Heart right ventricle (tissue), 16 donors: Measurements from ENCODE around the gene DCAF4L1. TPM values are rescaled to one million over a fixed set of nuclear protein-coding genes. Genes with fewer than 3 reads are reported as not detected.

Experiments used
- ATAC-seq, 8 donors: fragments of 200-7000 bp; cut with Tn5 transposase; one replicate each; pipeline ENCODE4 v1.9.1; 2020; ENCODE audit warnings: mild to moderate bottlenecking in 8 of 8, moderate library complexity in 8 of 8, moderate number of reproducible peaks in 1 of 8
- DNase-seq, 2 donors: peaks; one replicate each; pipeline ENCODE4 v3.0.0-alpha.2; 2020
- H3K27ac ChIP-seq, 10 donors: fragments of 200-600 bp; sonication (generic) in 2 of 10; one replicate each; pipeline versions ENCODE4 v1.5.0 to v1.8.0; 2020 to 2022; ENCODE audit warnings: mild to moderate bottlenecking in 3 of 10
- H3K27me3 ChIP-seq, 7 donors: fragments of 200-600 bp; one replicate each; pipeline ENCODE4 v1.8.0; 2021 to 2022; ENCODE audit warnings: mild to moderate bottlenecking in 2 of 7
- H3K36me3 ChIP-seq, 9 donors: fragments of 200-600 bp; sonication (generic) in 1 of 9; one replicate each; pipeline versions ENCODE4 v1.5.0 to v1.8.0; 2020 to 2022; ENCODE audit warnings: mild to moderate bottlenecking in 2 of 9
- H3K4me1 ChIP-seq, 9 donors: fragments of 200-600 bp; sonication (generic) in 1 of 9; one replicate each; pipeline versions ENCODE4 v1.5.0 to v1.8.0; 2020 to 2022; ENCODE audit warnings: mild to moderate bottlenecking in 4 of 9
- H3K4me3 ChIP-seq, 10 donors: fragments of 200-600 bp; sonication (generic) in 2 of 10; one replicate each; pipeline versions ENCODE4 v1.5.0 to v1.8.0; 2020 to 2022; ENCODE audit warnings: mild to moderate bottlenecking in 7 of 10, moderate library complexity in 2 of 10
- H3K9me3 ChIP-seq, 11 donors: fragments of 200-600 bp in 10 of 11; sonication (generic) in 2 of 11; one replicate each; pipeline versions ENCODE4 v1.5.0 to v1.8.0; 2013 to 2022; ENCODE audit warnings: mild to moderate bottlenecking in 2 of 11, control low read depth in 1 of 11, moderate library complexity in 1 of 11
- CTCF ChIP-seq, 9 donors: fragments of 200-600 bp; sonication (generic) in 2 of 9; IDR thresholded peaks; one replicate each; pipeline versions ENCODE4 v1.5.0 to v1.8.0; 2021 to 2022; ENCODE audit warnings: antibody characterized with exemption in 9 of 9, mild to moderate bottlenecking in 5 of 9, moderate library complexity in 1 of 9
- WGBS, 2 donors: extraction: QIAGEN DNeasy Blood & Tissue Kit; methylation state at CpG; one replicate each; pipeline ENCODE4 v1.1.7; 2013; ENCODE audit warnings: inconsistent platforms in 1 of 2; 5-methylcytosine and 5-hydroxymethylcytosine counted together
- intact Hi-C, 10 donors: fragments of 100-400 bp; cut with DNase I; formaldehyde crosslinking; loops; one replicate each; pipeline versions ENCODE4 v1.11.1 to v1.14.2; 2022
- long read RNA-seq, 3 donors: library from polyadenylated mRNA; unstranded; transcript quantifications; one replicate each; pipeline ENCODE4 v2.0.0, GENCODE V29; 2020 to 2021
- polyA plus RNA-seq, 2 donors: library from polyadenylated mRNA; stranded (reverse); fragments of 200-250 nt; gene quantifications; one replicate each; pipeline ENCODE4 v1.2.3, GENCODE V29; 2013
- total RNA-seq, 10 donors: library from RNA; stranded (reverse); fragmentation: NEBNext Ultra II Directional in 3 of 10; extraction: Animal tissue kit (Norgen Biotek cat#: 25700) in 3 of 10; gene quantifications; one replicate each; pipeline versions ENCODE4 v1.2.1 to v1.2.4, GENCODE V29; 2021 to 2023
- donor health status: Arrhythmogenic right ventricular cardiomyopathy.
- donor health status: ischemic (EF 13 %, LVEDD 7.1; RV severe dilation, severe dysfunction).
- donor health status: healthy with polysubstance abuse.
- donor health status: DM: no; HTN: yes; CAD: no.
- donor health status: DM: no; HTN: no; CAD: no.
- donor health status: ischemic (EF 25% LVEDD 6.9; RV normal size, moderate dysfunction).
- donor health status: ischemic (EF 25% LVEDD 5.7; RV mildly dilated, moderate dysfunction).
- donor health status: healthy.
- donor health status: DM: yes; HTN: yes; CAD: no.
- donor health status: Ischemic cardiomyopathy.
- donor health status: ischemic (EF 35%, LVEDD 5.7; RV mildly dilated, moderate dysfunction).
- donor health status: nonischemic (EF 11% LVEDD 7.7; RV severe dilation, severe dysfunction).
- donor health status: DM: yes; HTN: yes; CAD: no.
- donor health status: PGD.
- donor health status: ischemic (EF 29% LVEDD 5.4; RV normal size, mild dysfunction).
- donor health status: nonischemic (EF 23%, LVEDD 6.1; RV moderate dilation, normal function).

DCAF4L1 gene
- under 1 TPM in 9 of 10 donors, not detected in 1; 0.12 to 0.29 (median 0.23) TPM for total RNA-seq
- under 1 TPM; 0.14 to 0.51 TPM for polyA plus RNA-seq
- long read RNA-seq, donor 1 = 0 reads
- long read RNA-seq, donor 2, full-length matches to known transcripts = 1 of 1 reads
- long read RNA-seq, donor 2, partial matches to known transcripts = 0 of 1 reads
- long read RNA-seq, donor 2, other reads (novel, unspliced or antisense) = 0 of 1 reads
- long read RNA-seq, donor 3 = 0 reads

- Histone ChIP-seq H3K4me3 (no peak within 1 kb of the TSS), H3K36me3 (peaks cover 0 to 2% (median 0%) of the 10 kb centered on the region in 9 donors), H3K9me3 (peaks cover 0 to 11% (median 0%) of the 10 kb centered on the region in 11 donors), H3K4me1 (peaks cover 0 to 8% (median 0%) of the 10 kb centered on the region in 9 donors), H3K27me3 (no peaks in the 10 kb centered on the region), H3K27ac (no peak within 1 kb of the TSS)
- no peak for TF ChIP-seq CTCF (IDR thresholded peaks at IDR 0.05)
- DNase-seq (no peak), ATAC-seq (no peak)
- intact Hi-C loops = no loop called here
- 74 to 81% methylated on average over 12 of the region's 12 CpGs for WGBS, 2 donors
Measured at GRCh38 chr4:41981456-41981855, at the start of gene DCAF4L1. DCAF4L1 (plus strand) TSS chr4:41981756; CDS start chr4:41981793, 37 bp downstream.

GRCh38 chr4:41932988-41933387 is 48.6 kb upstream of the DCAF4L1 start:
- DNase-seq (no peak), ATAC-seq (no peak)
- Histone ChIP-seq H3K4me1 (peaks cover 7 to 30% (median 24%) of the 10 kb centered on the region in 9 donors), H3K9me3 (no peaks in the 10 kb centered on the region), H3K27me3 (no peaks in the 10 kb centered on the region), H3K4me3 (no peak overlapping the region), H3K27ac (no peak overlapping the region), H3K36me3 (peaks cover 0 to 5% (median 0%) of the 10 kb centered on the region in 9 donors)
- 70 to 76% methylated on average over 3 of the region's 3 CpGs for WGBS, 2 donors
- intact Hi-C loops = loop anchor here in 1 of 10 donors (10.0 kb wide), 1 partner anchor 62 kb away; the partner anchor contains the start of gene SLC30A9
- TF ChIP-seq CTCF (IDR thresholded peaks at IDR 0.05) = no peak

- no peaks in the 10 kb centered on the region for H3K9me3 ChIP-seq
- peaks cover 7 to 41% (median 28%) of the 10 kb centered on the region in 9 donors for H3K4me1 ChIP-seq
- H3K27ac ChIP-seq = peak overlapping the region in 1 of 10 donors; percentile 93
- 93 to 96% methylated on average over 10 of the region's 10 CpGs for WGBS, 2 donors
- peaks cover 0 to 15% (median under 1%) of the 10 kb centered on the region in 9 donors for H3K36me3 ChIP-seq
- DNase-seq (no peak), ATAC-seq (no peak)
- intact Hi-C loops = loop anchor here in 1 of 10 donors (10.0 kb wide), 1 partner anchor 61 kb away; the partner anchor contains the start of gene SLC30A9
- H3K27me3 ChIP-seq = no peaks in the 10 kb centered on the region
- H3K4me3 ChIP-seq = peak overlapping the region in 6 of 10 donors; percentile 78 to 100 (median 94)
- TF ChIP-seq CTCF (IDR thresholded peaks at IDR 0.05) = no peak
Measured at GRCh38 chr4:41933997-41934503, 47.5 kb upstream of the DCAF4L1 start.

GRCh38 chr4:41934514-41934900 is 47.0 kb upstream of the DCAF4L1 start:
- peak overlapping the region in 7 of 10 donors; percentile 76 to 93 (median 84) for H3K27ac ChIP-seq
- WGBS, 2 donors = 86 to 89% methylated on average over 9 of the region's 9 CpGs
- intact Hi-C loops = loop anchor here in 1 of 10 donors (10.0 kb wide), 1 partner anchor 60 kb away; the partner anchor contains the start of gene SLC30A9

More at GRCh38 chr4:41934514-41934900, 47.0 kb upstream of the DCAF4L1 start:
- Histone ChIP-seq H3K27me3 (no peaks in the 10 kb centered on the region), H3K4me3 (peak overlapping the region; percentile 78 to 100 (median 91)), H3K4me1 (peaks cover 7 to 46% (median 28%) of the 10 kb centered on the region in 9 donors), H3K9me3 (no peaks in the 10 kb centered on the region), H3K36me3 (peaks cover 0 to 19% (median 5%) of the 10 kb centered on the region in 9 donors)
- ATAC-seq = peak in 4 of 8 donors; percentile 3 to 29 (median 8)
- TF ChIP-seq CTCF (IDR thresholded peaks at IDR 0.05) = no peak
- DNase-seq = no peak
